ENCODE measurements around the gene EPSTI1.

DNA sequence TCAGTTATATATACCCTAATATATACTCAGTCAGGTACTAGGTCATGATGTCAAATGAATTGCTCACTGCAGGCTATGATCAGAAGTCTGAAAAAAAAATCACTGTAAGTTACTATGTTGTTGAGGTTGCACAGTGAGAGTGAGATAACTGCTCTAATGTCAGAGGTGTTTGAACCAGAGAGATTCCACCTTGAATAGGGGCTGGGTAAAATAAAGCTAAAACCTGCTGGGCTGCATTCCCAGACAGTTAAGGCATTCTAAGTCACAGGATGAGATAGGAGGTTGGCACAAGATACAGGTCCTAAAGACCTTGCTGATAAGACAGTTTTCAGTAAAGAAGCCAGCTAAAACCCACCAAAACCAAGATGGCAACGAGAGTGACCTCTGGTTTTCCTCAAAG lies 10.2 kb downstream of the EPSTI1 start:
- TF ChIP-seq, protein P1, sequence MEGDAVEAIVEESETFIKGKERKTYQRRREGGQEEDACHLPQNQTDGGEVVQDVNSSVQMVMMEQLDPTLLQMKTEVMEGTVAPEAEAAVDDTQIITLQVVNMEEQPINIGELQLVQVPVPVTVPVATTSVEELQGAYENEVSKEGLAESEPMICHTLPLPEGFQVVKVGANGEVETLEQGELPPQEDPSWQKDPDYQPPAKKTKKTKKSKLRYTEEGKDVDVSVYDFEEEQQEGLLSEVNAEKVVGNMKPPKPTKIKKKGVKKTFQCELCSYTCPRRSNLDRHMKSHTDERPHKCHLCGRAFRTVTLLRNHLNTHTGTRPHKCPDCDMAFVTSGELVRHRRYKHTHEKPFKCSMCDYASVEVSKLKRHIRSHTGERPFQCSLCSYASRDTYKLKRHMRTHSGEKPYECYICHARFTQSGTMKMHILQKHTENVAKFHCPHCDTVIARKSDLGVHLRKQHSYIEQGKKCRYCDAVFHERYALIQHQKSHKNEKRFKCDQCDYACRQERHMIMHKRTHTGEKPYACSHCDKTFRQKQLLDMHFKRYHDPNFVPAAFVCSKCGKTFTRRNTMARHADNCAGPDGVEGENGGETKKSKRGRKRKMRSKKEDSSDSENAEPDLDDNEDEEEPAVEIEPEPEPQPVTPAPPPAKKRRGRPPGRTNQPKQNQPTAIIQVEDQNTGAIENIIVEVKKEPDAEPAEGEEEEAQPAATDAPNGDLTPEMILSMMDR (IDR thresholded peaks at IDR 0.05) = no peak
- TF ChIP-seq POLR2AphosphoS5 (IDR thresholded peaks at IDR 0.05) (no peak), POLR2A (IDR thresholded peaks at IDR 0.05) (no peak)
